ENCODE measurements around the gene PHGDH. TPM values are rescaled to one million over a fixed set of nuclear protein-coding genes. Genes with fewer than 3 reads are reported as not detected.

PHGDH gene
- polyA plus RNA-seq, 1 donor (not counting 4 experiments of a cell fraction or from before 2014, with no cell fraction given) = 40.3 TPM

- dilution Hi-C loops (cut with MboI; ENCODE audit: extremely low pct_ligation_motif_present, low sequenced_read_pairs) = no loop called here
- H3K79me2 ChIP-seq (ENCODE audit: control insufficient read depth, insufficient read depth, low read length) = no peaks in the 10 kb centered on the region
- peaks cover 3 to 51% of the 10 kb centered on the region in 2 experiments for H3K36me3 ChIP-seq (ENCODE audit: control insufficient read depth in 2 of 2, extremely low read depth in 1 of 2, insufficient read depth in 2 of 2, low read length in 2 of 2)
- H3K4me2 ChIP-seq (ENCODE audit: control insufficient read depth, extremely low read depth, insufficient read depth, low read depth, low read length) = no peak overlapping the region
- H3K9me3 ChIP-seq (ENCODE audit: control insufficient read depth, low read depth, low read length) = no peaks in the 10 kb centered on the region
- TF ChIP-seq EZH2 (IDR thresholded peaks at IDR 0.05; ENCODE audit: low read length) (no peak), CTCF (optimal IDR thresholded peaks at IDR 0.05 in 1 of 3, IDR thresholded peaks at IDR 0.05 in 1 of 3, conservative IDR thresholded peaks at IDR 0.05 in 1 of 3; ENCODE audit: extremely low read depth in 1 of 3, insufficient read depth in 2 of 3, low read length in 3 of 3) (no peak)
- H4K20me1 ChIP-seq (ENCODE audit: control insufficient read depth, extremely low read depth, insufficient read depth, low read length) = peaks cover 5% of the 10 kb centered on the region
- DNase-seq (ENCODE audit: low read depth, low spot score) = no peak
- FAIRE-seq = no peak
- H3K9me1 ChIP-seq (ENCODE audit: control insufficient read depth, extremely low read depth, insufficient read depth, low read length) = no peaks in the 10 kb centered on the region
- no peak overlapping the region for H2AFZ ChIP-seq (ENCODE audit: control insufficient read depth, low read length)
- no peak overlapping the region for H3K9ac ChIP-seq (ENCODE audit: control insufficient read depth, extremely low read depth, insufficient read depth, low read length)
- H3K27me3 ChIP-seq (ENCODE audit: control insufficient read depth, extremely low read depth, insufficient read depth, low read length) = no peaks in the 10 kb centered on the region
- H3K27ac ChIP-seq (ENCODE audit: control insufficient read depth, insufficient read depth, low read length) = no peak overlapping the region
- no peak overlapping the region for H3K4me3 ChIP-seq (ENCODE audit: control insufficient read depth in 2 of 3, extremely low read depth in 1 of 3, insufficient read depth in 2 of 3, low read depth in 1 of 3, low read length in 3 of 3)
- H3K4me1 ChIP-seq (ENCODE audit: control insufficient read depth, extremely low read depth, insufficient read depth, low read length) = peaks cover 4% of the 10 kb centered on the region
These were observed 17.3 kb downstream of the PHGDH start for GRCh38 chr1:119729044-119729443.

GRCh38 chr1:119731060-119731459, 19.3 kb downstream of the PHGDH start:
- H3K4me2 ChIP-seq (ENCODE audit: control insufficient read depth, extremely low read depth, insufficient read depth, low read depth, low read length) = no peak overlapping the region
- H3K9ac ChIP-seq (ENCODE audit: control insufficient read depth, extremely low read depth, insufficient read depth, low read length) = no peak overlapping the region
- no peak overlapping the region for H3K27ac ChIP-seq (ENCODE audit: control insufficient read depth, insufficient read depth, low read length)
- no peak for DNase-seq (ENCODE audit: low read depth, low spot score)
- FAIRE-seq = no peak
- TF ChIP-seq EZH2 (IDR thresholded peaks at IDR 0.05; ENCODE audit: low read length) (no peak), CTCF (optimal IDR thresholded peaks at IDR 0.05 in 1 of 3, IDR thresholded peaks at IDR 0.05 in 1 of 3, conservative IDR thresholded peaks at IDR 0.05 in 1 of 3; ENCODE audit: extremely low read depth in 1 of 3, insufficient read depth in 2 of 3, low read length in 3 of 3) (no peak)
- no peaks in the 10 kb centered on the region for H3K9me3 ChIP-seq (ENCODE audit: control insufficient read depth, low read depth, low read length)
- H2AFZ ChIP-seq (ENCODE audit: control insufficient read depth, low read length) = no peak overlapping the region
- dilution Hi-C loops (cut with MboI; ENCODE audit: extremely low pct_ligation_motif_present, low sequenced_read_pairs) = no loop called here
- no peak overlapping the region for H3K4me3 ChIP-seq (ENCODE audit: control insufficient read depth in 2 of 3, extremely low read depth in 1 of 3, insufficient read depth in 2 of 3, low read depth in 1 of 3, low read length in 3 of 3)
- no peaks in the 10 kb centered on the region for H3K79me2 ChIP-seq (ENCODE audit: control insufficient read depth, insufficient read depth, low read length)
- H3K9me1 ChIP-seq (ENCODE audit: control insufficient read depth, extremely low read depth, insufficient read depth, low read length) = no peaks in the 10 kb centered on the region
- no peaks in the 10 kb centered on the region for H3K27me3 ChIP-seq (ENCODE audit: control insufficient read depth, extremely low read depth, insufficient read depth, low read length)
- H4K20me1 ChIP-seq (ENCODE audit: control insufficient read depth, extremely low read depth, insufficient read depth, low read length) = peaks cover 5% of the 10 kb centered on the region
- peaks cover 4% of the 10 kb centered on the region for H3K4me1 ChIP-seq (ENCODE audit: control insufficient read depth, extremely low read depth, insufficient read depth, low read length)
- peaks cover 3 to 60% of the 10 kb centered on the region in 2 experiments for H3K36me3 ChIP-seq (ENCODE audit: control insufficient read depth in 2 of 2, extremely low read depth in 1 of 2, insufficient read depth in 2 of 2, low read length in 2 of 2)

Data from keratinocyte (primary cell).